AG04449 (cell line): ENCODE measurements around the gene EPSTI1.

Experiments used
- CTCF ChIA-PET: fragments of 350-600 bp; formaldehyde crosslinking; extraction: SDS; loops from one replicate; lab custom pipeline; 2021; ENCODE audit warnings: antibody characterized with exemption; lab: Yijun Ruan, JAX
- POLR2A ChIA-PET: fragments of 400-600, 350-600 bp; formaldehyde crosslinking; extraction: SDS; loops from one replicate; lab custom pipeline; 2020; ENCODE audit warnings: antibody characterized with exemption, inconsistent platforms; lab: Yijun Ruan, JAX
- DNase-seq: peaks from one replicate; pipeline ENCODE4 v3.0.0-alpha.2; 2010; ENCODE audit warnings: low read depth, low spot score
- H3K4me3 ChIP-seq: 2 replicates; pipeline ENCODE4 v1.5.1; 2011; ENCODE audit warnings: low read depth, mild to moderate bottlenecking, control low read depth, low read length
- TF ChIP-seq, protein P1 (sequence below): IDR thresholded peaks from one replicate; pipeline ENCODE4 v1.5.1; 2011; ENCODE audit warnings: mild to moderate bottlenecking, moderate library complexity, low read length, control low read depth, inconsistent platforms; ENCODE audit not compliant: insufficient read depth; ENCODE audit errors: missing control alignments

The EPSTI1 gene

DNA sequence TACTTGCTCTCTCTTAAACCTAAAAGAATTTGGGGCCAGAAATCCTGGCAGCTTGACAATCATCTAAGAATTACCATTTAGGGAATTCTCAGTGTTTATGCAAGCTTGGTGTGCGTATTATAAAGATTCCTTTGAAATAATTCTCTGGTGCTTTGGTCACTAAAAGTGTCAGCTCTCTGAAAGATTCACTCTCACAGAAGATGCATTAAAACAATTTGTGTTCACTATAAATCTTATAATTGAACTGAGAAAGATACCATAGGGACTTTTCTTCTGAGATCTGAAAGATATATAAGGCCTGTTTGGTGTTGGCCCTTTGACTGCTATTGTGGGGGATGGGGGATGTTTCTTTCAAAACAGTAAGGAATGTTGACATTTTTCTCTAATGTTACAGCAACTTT is 27.3 kb downstream of the EPSTI1 start:
- peak; percentile 63 for DNase-seq
- TF ChIP-seq, protein P1, sequence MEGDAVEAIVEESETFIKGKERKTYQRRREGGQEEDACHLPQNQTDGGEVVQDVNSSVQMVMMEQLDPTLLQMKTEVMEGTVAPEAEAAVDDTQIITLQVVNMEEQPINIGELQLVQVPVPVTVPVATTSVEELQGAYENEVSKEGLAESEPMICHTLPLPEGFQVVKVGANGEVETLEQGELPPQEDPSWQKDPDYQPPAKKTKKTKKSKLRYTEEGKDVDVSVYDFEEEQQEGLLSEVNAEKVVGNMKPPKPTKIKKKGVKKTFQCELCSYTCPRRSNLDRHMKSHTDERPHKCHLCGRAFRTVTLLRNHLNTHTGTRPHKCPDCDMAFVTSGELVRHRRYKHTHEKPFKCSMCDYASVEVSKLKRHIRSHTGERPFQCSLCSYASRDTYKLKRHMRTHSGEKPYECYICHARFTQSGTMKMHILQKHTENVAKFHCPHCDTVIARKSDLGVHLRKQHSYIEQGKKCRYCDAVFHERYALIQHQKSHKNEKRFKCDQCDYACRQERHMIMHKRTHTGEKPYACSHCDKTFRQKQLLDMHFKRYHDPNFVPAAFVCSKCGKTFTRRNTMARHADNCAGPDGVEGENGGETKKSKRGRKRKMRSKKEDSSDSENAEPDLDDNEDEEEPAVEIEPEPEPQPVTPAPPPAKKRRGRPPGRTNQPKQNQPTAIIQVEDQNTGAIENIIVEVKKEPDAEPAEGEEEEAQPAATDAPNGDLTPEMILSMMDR, result no peak
- H3K4me3 ChIP-seq, result no peak overlapping the region
- CTCF ChIA-PET, result no interaction called here
- POLR2A ChIA-PET, result no interaction called here

DNA sequence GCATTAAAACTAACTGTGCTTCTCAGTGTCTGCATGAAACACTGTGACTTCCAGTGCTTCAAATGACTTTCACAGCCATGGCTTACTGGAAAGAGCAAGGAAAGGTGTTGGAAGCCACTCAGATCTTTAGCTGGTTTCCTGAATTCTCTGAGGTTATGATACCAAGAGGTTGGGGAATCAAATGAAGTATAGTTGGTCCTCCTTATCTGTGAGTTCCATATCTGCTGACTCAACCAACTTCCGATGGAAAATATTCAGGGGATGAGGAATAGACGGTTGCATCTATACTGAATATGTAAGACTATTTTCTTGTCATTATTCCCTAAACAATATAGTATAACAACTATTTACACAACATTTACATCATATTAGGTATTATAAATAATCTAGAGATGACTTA is 32.4 kb downstream of the EPSTI1 start:
- no peak for DNase-seq
- H3K4me3 ChIP-seq, result no peak overlapping the region
- TF ChIP-seq, protein P1, result no peak
- ChIA-PET CTCF (interaction anchor here (1.5 to 3.7 kb wide), 2 partner anchors 10 to 364 kb away, joined by 4 to 16 read pairs; no protein-coding TSS in a partner anchor), POLR2A (no interaction called here)

DNA sequence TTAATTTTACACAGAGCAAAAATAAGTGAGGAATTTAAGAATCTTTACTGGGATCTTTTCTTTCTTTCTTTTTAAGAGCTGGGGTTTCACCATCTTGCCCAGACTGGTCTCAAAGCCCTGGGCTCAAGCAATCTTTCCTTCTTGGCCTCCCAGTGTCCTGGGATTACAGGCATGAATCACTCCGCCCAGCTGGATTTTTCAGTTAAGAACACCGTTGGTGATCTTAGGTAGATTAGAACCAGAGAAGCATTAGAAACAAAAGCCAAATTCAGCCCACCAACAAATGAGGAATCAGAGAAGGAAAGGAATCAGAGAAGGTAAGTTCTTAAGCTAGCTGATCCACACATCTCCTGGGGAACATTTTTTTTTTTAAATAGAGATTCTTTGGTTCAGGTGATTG is 34.2 kb downstream of the EPSTI1 start:
- no peak for DNase-seq
- TF ChIP-seq, protein P1, result no peak
- ChIA-PET CTCF (no interaction called here), POLR2A (no interaction called here)
- H3K4me3 ChIP-seq, result no peak overlapping the region

DNA sequence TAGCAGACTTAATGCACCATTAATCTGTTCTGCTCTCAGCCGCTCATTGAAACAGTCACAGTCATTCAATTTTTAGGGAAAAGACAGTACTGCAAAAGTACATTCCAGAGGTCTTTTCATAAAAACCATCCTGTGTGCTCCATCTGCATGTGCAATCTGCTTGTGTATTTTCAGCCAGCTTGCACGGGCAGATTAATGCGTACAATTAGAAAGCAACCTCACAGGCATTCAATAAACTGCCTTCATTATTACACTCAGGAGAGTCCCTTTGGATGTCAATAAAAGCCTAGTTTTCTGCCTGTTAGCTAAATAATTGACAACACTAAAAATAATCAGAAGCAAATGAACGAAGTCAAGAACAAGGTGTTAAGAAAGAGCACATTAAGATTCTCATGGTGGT is 41.9 kb downstream of the EPSTI1 start:
- DNase-seq, result no peak
- H3K4me3 ChIP-seq, result no peak overlapping the region
- TF ChIP-seq, protein P1, result no peak
- POLR2A ChIA-PET, result no interaction called here
- CTCF ChIA-PET, result interaction anchor here (1.1 kb wide), 1 partner anchor 20 kb away, joined by 5 read pairs; no protein-coding TSS in a partner anchor

DNA sequence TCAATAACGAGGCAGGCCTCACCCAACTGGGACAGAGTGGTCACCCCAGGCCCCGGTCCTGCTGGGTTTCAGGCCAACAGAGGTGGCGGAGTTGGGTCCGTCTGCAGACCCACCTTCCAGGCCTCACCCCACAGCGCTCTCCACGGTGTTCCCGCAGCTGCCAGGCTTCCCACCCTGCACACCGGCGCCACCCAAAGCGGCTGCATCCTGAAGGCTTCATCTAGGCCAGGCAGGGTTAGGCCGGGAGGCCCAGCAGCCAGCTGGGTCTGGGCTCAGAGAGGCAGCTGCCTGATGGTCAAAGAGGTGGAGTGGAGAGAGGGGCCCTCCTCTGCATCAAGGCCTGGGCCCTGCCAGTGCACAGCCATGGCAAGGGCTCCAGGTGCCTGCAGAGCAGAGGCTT is 44.1 kb downstream of the EPSTI1 start:
- DNase-seq, result no peak
- no peak overlapping the region for H3K4me3 ChIP-seq
- ChIA-PET POLR2A (no interaction called here), CTCF (interaction anchor here (2.2 kb wide), 1 partner anchor 22 kb away, joined by 12 read pairs; no protein-coding TSS in a partner anchor)
- TF ChIP-seq, protein P1, result no peak

DNA sequence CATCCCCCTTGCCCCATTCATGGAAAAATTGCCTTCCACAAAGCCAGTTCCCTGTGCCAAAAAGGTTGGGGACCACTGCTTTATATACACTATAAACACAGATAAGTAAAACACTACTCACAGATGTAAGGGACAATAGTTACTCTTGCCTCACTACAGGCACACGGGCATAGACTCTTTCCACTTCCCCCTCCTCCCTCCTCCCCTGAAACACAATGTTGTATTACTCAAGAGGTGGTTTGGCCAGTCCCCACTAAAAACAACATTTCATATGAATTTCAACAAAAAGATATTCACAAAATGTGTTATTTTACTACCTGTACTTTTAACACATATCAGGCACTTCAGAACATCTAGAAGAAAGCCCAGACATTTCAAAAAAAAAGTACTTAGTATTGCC is 45.1 kb downstream of the EPSTI1 start:
- CTCF ChIA-PET, result no interaction called here
- no peak for DNase-seq
- no peak overlapping the region for H3K4me3 ChIP-seq
- POLR2A ChIA-PET, result no interaction called here
- TF ChIP-seq, protein P1, result no peak
